NCI-H2196 (cell line): Measurements from ENCODE around the gene COQ8A.
"Not testable (repeated sequence)": the region's sequence is repeated elsewhere in the genome, so short reads cannot be mapped to it uniquely, and the experiment has no call there.

ENCODE experiments used
- DNase-seq: peaks from one replicate; lab custom pipeline; 2025; ENCODE audit not compliant: unreplicated experiment; lab: John Stamatoyannopoulos, UW

Gene COQ8A

GRCh38 chr1:226983247-226983991 lies 43.3 kb downstream of the COQ8A start:
- no peak for DNase-seq

DNA sequence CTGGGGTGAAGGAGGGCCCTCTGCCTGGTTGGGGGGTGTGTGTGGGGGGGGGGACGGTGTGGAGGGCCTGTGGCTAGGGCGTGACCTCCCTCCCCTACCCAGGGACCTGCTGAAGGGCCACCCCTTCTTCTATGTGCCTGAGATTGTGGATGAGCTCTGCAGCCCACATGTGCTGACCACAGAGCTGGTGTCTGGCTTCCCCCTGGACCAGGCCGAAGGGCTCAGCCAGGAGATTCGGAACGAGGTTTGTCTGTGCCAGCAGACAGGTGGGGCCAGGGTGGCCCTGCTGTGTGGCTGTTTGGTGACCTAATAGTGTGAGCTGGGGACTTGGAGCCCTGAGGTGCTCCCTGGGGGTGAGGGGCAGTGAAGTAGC lies 43.9 kb downstream of the COQ8A start:
- DNase-seq, result no peak

GRCh38 chr1:226984521-226985238 lies 44.6 kb downstream of the COQ8A start:
- DNase-seq, result no peak

DNA sequence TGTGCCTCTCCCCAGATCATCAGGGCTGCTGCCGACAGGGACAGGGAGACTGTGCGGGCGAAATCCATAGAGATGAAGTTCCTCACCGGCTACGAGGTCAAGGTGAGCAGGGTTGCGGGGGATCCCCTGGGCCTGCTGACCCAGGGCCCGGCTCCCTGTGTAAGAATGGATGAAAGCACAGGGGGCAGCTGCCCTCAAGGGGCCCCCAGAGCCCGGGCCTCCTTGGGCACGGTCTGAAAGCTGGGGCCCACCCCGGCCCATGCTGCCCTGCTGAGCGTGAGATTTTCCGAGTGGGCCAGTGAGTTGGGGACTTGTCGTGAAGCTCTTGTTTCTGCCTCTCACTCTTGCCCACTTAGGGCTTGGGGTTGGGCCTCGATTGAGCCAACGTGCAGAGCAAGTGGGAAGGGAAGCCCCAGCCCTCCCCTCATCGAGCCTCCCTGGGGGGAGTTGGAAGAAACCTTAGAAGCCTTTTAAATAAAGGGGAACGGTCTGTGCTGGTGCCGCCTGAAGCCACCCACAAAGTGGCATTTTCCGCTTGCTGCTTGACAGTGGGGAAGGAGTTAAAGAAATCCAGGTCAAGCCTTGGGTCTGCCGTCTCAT lies 45.2 kb downstream of the COQ8A start:
- no peak for DNase-seq

- DNase-seq, result no peak
Measured at GRCh38 chr1:226985839-226986463, 45.9 kb downstream of the COQ8A start.

DNA sequence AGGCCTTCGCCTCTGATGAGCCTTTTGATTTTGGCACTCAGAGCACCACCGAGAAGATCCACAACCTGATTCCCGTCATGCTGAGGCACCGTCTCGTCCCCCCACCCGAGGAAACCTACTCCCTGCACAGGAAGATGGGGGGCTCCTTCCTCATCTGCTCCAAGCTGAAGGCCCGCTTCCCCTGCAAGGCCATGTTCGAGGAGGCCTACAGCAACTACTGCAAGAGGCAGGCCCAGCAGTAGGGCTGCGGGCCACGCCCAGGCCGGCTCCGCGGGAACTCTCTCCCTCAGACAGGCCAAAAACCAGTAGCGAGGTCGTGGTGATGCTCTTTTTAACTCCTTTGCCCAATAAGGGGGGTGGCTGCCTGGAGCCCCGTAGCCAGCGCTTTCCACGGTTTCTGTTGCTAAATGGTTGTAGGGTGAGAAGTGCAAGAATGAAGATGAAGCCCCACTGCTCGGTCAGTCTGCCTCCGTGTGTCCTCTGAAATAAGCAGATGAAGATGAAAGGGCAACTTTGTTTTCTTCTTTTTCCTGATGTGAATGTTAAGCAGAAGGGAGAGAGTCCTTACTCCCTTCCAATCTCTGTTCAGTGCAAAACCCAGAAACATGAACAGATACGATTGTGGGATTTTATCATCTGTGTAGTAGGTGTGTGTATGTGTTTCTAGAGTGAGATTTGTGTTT lies 46.5 kb downstream of the COQ8A start:
- DNase-seq, result no peak

GRCh38 chr1:226987179-226987536 lies 47.1 kb downstream of the COQ8A start:
- DNase-seq, result no peak

DNA sequence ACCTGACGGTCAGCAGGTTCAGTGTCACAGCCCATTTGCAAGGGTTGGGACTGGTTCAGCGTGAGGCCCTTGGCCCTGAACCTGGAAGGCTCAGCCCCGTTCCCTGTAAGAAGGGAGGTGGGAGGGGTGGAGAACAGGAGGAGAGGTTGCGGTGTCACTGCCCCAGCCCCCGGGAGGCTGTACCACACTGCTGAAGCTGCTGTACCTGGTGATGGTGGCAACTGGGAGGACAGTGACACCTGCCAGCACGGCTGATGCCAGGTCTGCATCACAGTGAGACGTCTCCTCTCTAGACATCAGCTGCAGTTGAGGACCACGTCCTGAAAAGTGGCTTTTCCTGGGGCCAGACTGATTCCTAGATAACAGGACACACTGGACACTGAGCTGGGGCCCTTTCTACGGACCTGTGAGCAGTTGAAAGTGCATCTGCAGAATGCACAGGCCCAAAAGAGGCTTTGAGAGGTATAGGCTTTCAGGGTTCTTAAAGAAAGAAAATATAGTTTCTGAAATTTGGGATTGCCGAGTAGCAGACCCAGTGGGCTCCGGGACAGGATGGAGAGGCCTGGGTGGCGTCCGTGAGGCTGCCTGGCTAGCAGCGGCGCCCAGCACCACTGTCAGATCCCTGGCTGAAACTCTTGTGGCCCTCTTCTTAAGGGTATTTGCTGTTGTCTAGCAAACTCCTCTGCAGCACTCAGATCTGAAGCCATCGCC lies 47.7 kb downstream of the COQ8A start:
- no peak for DNase-seq

DNA sequence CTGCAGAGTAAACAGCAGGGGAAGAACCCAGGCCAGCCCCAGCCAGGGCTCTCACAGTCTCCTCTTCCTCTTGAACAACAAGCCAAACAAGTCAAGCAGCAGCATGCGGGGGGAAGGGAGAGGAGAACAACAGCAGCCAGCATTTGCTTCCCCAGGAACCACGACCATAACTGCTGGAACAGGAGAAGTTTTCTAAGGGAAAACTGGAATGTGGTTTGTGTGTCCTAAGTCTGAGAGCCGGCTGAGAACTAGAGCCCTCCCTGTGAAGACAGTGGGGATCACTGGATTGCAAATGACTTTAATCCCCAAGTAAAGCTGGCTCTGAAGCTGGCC lies 48.2 kb downstream of the COQ8A start:
- DNase-seq, result no peak

- no peak for DNase-seq
Measured at GRCh38 chr1:226989085-226989920, 49.2 kb downstream of the COQ8A start.

DNA sequence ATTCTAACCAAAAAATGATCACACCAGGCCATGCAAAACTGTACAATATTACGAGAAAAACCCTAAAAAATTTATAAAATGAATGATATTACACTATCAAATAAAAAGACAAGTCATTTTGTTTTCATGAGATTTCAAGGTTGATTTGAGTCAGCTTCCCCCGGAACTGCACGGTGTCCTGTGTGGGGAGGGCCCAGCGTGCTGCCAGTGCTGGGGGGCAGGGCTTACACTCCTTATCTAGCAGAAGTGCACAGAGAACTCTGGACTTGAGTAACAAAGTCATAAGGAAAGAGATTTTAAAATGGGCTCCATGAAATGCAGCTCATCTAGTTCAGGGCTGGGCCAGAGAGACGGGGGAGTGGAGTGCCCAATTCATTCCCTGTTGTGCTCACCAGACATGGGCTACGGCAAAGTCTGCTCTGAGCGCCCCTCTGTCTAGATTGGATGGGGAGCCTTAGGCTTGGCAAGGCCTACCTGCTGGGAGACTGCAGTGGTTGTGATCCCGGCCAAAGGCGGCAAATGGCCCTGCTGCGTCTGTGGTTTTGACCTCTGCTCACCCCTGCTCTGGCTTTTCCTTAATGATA lies 50.1 kb downstream of the COQ8A start:
- no peak for DNase-seq

- DNase-seq, result no peak
Measured at GRCh38 chr1:226991920-226992319, 51.8 kb downstream of the COQ8A start.

- no peak for DNase-seq
Measured at GRCh38 chr1:226993814-226994585, 53.9 kb downstream of the COQ8A start.

DNA sequence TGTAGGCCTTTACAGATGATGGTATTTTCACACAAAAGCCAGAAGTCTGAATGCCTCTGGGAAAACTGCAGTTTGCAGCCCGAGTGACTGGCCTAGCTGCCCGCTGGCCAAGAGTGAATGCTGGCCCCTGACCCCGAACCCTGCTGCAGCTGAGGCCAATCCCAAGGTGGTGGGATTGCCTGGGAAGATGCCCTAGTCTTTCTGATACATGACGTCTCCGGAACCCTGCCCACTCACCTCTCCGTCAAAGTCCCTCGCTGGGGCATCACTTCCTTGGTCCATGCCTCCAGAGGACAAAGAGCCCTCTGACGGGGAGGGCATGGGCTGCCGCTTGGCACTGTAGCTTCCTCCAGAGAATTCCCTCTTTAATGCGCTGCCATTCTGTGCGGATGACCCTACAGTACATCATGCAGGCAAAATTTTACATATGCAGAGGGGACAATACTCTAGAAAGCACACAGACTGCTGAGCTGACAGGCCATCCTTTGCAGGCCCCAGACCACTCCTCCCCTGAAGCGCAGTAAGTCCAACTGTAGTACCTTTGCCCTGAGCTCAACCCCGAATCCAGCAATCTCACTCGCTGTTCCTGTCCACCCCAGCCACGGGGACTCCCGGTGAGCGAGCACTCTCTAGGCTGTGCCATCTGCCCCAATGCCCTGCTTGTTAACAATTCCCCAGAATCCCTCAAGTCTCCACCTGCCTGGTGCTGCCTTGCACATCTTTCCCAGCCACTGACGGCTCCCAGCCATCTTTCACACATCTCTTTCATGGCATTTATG lies 54.7 kb downstream of the COQ8A start:
- DNase-seq, result no peak

- DNase-seq, result no peak
Measured at GRCh38 chr1:226995365-226996332, 55.6 kb downstream of the COQ8A start.

GRCh38 chr1:226999579-226999978 lies 59.5 kb downstream of the COQ8A start:
- not testable (repeated sequence) for DNase-seq

DNA sequence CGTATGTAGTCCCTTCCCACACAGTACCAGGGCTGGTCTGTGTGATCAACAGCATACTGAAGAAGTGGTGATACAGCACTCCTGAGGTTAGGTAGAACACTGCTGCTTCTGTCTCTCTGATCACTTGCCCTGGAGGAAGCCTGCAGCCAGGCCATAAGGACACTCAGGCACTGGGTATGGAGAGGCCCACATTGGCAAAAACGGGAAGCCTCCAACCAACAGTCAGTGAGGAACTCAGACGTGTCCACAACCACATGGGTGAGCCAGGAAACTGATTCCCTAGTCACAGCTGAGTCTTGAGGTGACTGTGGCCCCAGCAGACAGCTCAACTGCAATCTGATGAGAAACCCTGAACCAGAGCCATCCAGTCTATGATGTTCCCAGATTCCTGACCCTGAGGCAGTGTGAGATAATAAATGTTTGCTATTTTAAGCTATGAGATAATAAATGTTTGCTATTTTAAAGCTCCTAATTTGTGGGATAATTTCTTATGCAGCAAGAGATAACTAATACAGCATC lies 62.5 kb downstream of the COQ8A start:
- no peak for DNase-seq
